ENCODE measurements around the gene TUBA4A. TPM values are rescaled to one million over a fixed set of nuclear protein-coding genes. Genes with fewer than 3 reads are reported as not detected.
"Not testable (repeated sequence)": the region's sequence is repeated elsewhere in the genome, so short reads cannot be mapped to it uniquely, and the experiment has no call there.

Gene TUBA4A
- polyA plus RNA-seq, 1 experiment, result 22.4 TPM

- DNase-seq (ENCODE audit: low read depth, low spot score), result no peak
These were observed 34.0 kb upstream of the TUBA4A start for GRCh38 chr2:219287580-219288265.

GRCh38 chr2:219287116-219287440 is 33.4 kb upstream of the TUBA4A start:
- CTCF ChIA-PET, result interaction anchor here (2.8 kb wide), 1 partner anchor 8 kb away, joined by 19 read pairs; no protein-coding TSS in a partner anchor
- not testable (repeated sequence) for DNase-seq (ENCODE audit: low read depth, low spot score); H3K27ac ChIP-seq (ENCODE audit: low read depth, low read length); H3K4me3 ChIP-seq (ENCODE audit: low read depth, low read length); H3K9me3 ChIP-seq (ENCODE audit: control insufficient read depth, insufficient read depth, low read length); H3K27me3 ChIP-seq (ENCODE audit: control insufficient read depth, insufficient read depth, low read length)
- POLR2A ChIA-PET, result interaction anchor here (1.4 to 1.5 kb wide), 2 partner anchors 37 to 42 kb away, joined by 4 to 5 read pairs; partner anchors contain the start of genes GLB1L and STK16

More at GRCh38 chr2:219287580-219288265, 34.0 kb upstream of the TUBA4A start:
- H3K27ac ChIP-seq (ENCODE audit: low read depth, low read length), result no peak overlapping the region
- TF ChIP-seq CTCF (IDR thresholded peaks at IDR 0.05; ENCODE audit: low read depth, low read length), result no peak
- no peaks in the 10 kb centered on the region for H3K27me3 ChIP-seq (ENCODE audit: control insufficient read depth, insufficient read depth, low read length)
- H3K9me3 ChIP-seq (ENCODE audit: control insufficient read depth, insufficient read depth, low read length), result no peaks in the 10 kb centered on the region
- POLR2A ChIA-PET, result no interaction called here
- CTCF ChIA-PET, result no interaction called here
- no peak overlapping the region for H3K4me3 ChIP-seq (ENCODE audit: low read depth, low read length)

GRCh38 chr2:219286436-219287115 is 32.9 kb upstream of the TUBA4A start:
- Histone ChIP-seq H3K27me3 (ENCODE audit: control insufficient read depth, insufficient read depth, low read length) (no peaks in the 10 kb centered on the region), H3K27ac (ENCODE audit: low read depth, low read length) (peak overlapping the region; percentile 31), H3K9me3 (ENCODE audit: control insufficient read depth, insufficient read depth, low read length) (no peaks in the 10 kb centered on the region), H3K4me3 (ENCODE audit: low read depth, low read length) (no peak overlapping the region)
- POLR2A ChIA-PET, result interaction anchor here (0.6 to 1.5 kb wide), 6 partner anchors 8 to 90 kb away, joined by 3 to 8 read pairs (median 4); partner anchors contain the start of genes GLB1L and STK16
- no peak for DNase-seq (ENCODE audit: low read depth, low spot score)
- CTCF ChIA-PET, result interaction anchor here (0.8 to 2.8 kb wide), 2 partner anchors 9 to 75 kb away, joined by 10 to 19 read pairs; no protein-coding TSS in a partner anchor
- TF ChIP-seq CTCF (IDR thresholded peaks at IDR 0.05; ENCODE audit: low read depth, low read length), result no peak

GRCh38 chr2:219285894-219286425 is 32.2 kb upstream of the TUBA4A start:
- TF ChIP-seq CTCF (IDR thresholded peaks at IDR 0.05; ENCODE audit: low read depth, low read length), result no peak
- H3K4me3 ChIP-seq (ENCODE audit: low read depth, low read length), result no peak overlapping the region
- peak overlapping the region; percentile 31 for H3K27ac ChIP-seq (ENCODE audit: low read depth, low read length)
- no peaks in the 10 kb centered on the region for H3K27me3 ChIP-seq (ENCODE audit: control insufficient read depth, insufficient read depth, low read length)
- POLR2A ChIA-PET, result interaction anchor here (0.6 to 1.5 kb wide), 6 partner anchors 8 to 91 kb away, joined by 3 to 8 read pairs (median 4); partner anchors contain the start of genes GLB1L and STK16
- CTCF ChIA-PET, result interaction anchor here (0.8 to 2.8 kb wide), 2 partner anchors 9 to 74 kb away, joined by 10 to 19 read pairs; no protein-coding TSS in a partner anchor
- no peaks in the 10 kb centered on the region for H3K9me3 ChIP-seq (ENCODE audit: control insufficient read depth, insufficient read depth, low read length)
- peak; percentile 29 for DNase-seq (ENCODE audit: low read depth, low spot score)

GRCh38 chr2:219285373-219285735 is 31.6 kb upstream of the TUBA4A start:
- no peak overlapping the region for H3K4me3 ChIP-seq (ENCODE audit: low read depth, low read length)
- ChIA-PET POLR2A (interaction anchor here (1.1 kb wide), 1 partner anchor 10 kb away, joined by 3 read pairs; no protein-coding TSS in a partner anchor), CTCF (interaction anchor here (2.8 kb wide), 1 partner anchor 10 kb away, joined by 19 read pairs; no protein-coding TSS in a partner anchor)
- no peaks in the 10 kb centered on the region for H3K27me3 ChIP-seq (ENCODE audit: control insufficient read depth, insufficient read depth, low read length)
- DNase-seq (ENCODE audit: low read depth, low spot score), result no peak
- TF ChIP-seq CTCF (IDR thresholded peaks at IDR 0.05; ENCODE audit: low read depth, low read length), result no peak
- no peaks in the 10 kb centered on the region for H3K9me3 ChIP-seq (ENCODE audit: control insufficient read depth, insufficient read depth, low read length)
- no peak overlapping the region for H3K27ac ChIP-seq (ENCODE audit: low read depth, low read length)
